ENCODE data around the gene CERS6.

GRCh38 chr2:168670478-168670877 lies 214.4 kb downstream of the CERS6 start:
- TF ChIP-seq CTCF (IDR thresholded peaks at IDR 0.05) (no peak), POLR2A (IDR thresholded peaks at IDR 0.05) (no peak)

Measured in testis (tissue), 2 donors.